HL-60 (cell line): ENCODE data around the gene STX2.

Experiments used
- DNase-seq, 2 experiments: peaks; one replicate each; pipeline ENCODE4 v3.0.0-alpha.2; 2010 to 2020; ENCODE audit warnings: low read depth in 1 of 2, low spot score in 1 of 2
- H3K27ac ChIP-seq: fragments of 250-450 bp; sonication (Bioruptor Pico); replicated peaks from 2 replicates; pipeline ENCODE4 v1.5.1; 2020; ENCODE audit warnings: mild to moderate bottlenecking, moderate library complexity
- H3K27me3 ChIP-seq: fragments of 250-450 bp; sonication (Bioruptor Pico); 2 replicates; pipeline ENCODE4 v1.5.1; 2021; ENCODE audit warnings: mild to moderate bottlenecking, moderate library complexity; ENCODE audit not compliant: insufficient read depth, poor library complexity, severe bottlenecking
- H3K4me3 ChIP-seq: replicated peaks from 2 replicates; pipeline ENCODE4 v1.5.1; 2011; ENCODE audit warnings: mild to moderate bottlenecking, control low read depth, low read length; ENCODE audit not compliant: insufficient read depth
- GABPA ChIP-seq: IDR thresholded peaks from 2 replicates; pipeline ENCODE4 v1.6.1; 2012; ENCODE audit warnings: low read depth
- POLR2AphosphoS5 ChIP-seq: IDR thresholded peaks from 2 replicates; pipeline ENCODE4 v1.6.1; 2012; ENCODE audit warnings: low read depth
- SPI1 ChIP-seq: IDR thresholded peaks from 2 replicates; pipeline ENCODE4 v1.6.1; 2012; ENCODE audit warnings: low read depth, mild to moderate bottlenecking, borderline replicate concordance
- TF ChIP-seq, protein P1 (sequence below): IDR thresholded peaks from 2 replicates; pipeline ENCODE4 v1.6.1; 2012; ENCODE audit warnings: low read depth; ENCODE audit not compliant: insufficient replicate concordance
- TF ChIP-seq, protein P2 (sequence below): IDR thresholded peaks from one replicate; pipeline ENCODE4 v1.5.1; 2011; ENCODE audit warnings: low read length, control low read depth, inconsistent platforms; ENCODE audit not compliant: insufficient read depth

The STX2 gene

GRCh38 chr12:130742112-130742511 lies 96.9 kb downstream of the STX2 start:
- H3K27me3 ChIP-seq = no peaks in the 10 kb centered on the region
- DNase-seq = no peak
- no peak overlapping the region for H3K4me3 ChIP-seq
- no peak for TF ChIP-seq SPI1
- TF ChIP-seq, protein P1, sequence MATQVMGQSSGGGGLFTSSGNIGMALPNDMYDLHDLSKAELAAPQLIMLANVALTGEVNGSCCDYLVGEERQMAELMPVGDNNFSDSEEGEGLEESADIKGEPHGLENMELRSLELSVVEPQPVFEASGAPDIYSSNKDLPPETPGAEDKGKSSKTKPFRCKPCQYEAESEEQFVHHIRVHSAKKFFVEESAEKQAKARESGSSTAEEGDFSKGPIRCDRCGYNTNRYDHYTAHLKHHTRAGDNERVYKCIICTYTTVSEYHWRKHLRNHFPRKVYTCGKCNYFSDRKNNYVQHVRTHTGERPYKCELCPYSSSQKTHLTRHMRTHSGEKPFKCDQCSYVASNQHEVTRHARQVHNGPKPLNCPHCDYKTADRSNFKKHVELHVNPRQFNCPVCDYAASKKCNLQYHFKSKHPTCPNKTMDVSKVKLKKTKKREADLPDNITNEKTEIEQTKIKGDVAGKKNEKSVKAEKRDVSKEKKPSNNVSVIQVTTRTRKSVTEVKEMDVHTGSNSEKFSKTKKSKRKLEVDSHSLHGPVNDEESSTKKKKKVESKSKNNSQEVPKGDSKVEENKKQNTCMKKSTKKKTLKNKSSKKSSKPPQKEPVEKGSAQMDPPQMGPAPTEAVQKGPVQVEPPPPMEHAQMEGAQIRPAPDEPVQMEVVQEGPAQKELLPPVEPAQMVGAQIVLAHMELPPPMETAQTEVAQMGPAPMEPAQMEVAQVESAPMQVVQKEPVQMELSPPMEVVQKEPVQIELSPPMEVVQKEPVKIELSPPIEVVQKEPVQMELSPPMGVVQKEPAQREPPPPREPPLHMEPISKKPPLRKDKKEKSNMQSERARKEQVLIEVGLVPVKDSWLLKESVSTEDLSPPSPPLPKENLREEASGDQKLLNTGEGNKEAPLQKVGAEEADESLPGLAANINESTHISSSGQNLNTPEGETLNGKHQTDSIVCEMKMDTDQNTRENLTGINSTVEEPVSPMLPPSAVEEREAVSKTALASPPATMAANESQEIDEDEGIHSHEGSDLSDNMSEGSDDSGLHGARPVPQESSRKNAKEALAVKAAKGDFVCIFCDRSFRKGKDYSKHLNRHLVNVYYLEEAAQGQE = no peak
- no peak for TF ChIP-seq GABPA
- TF ChIP-seq, protein P2, sequence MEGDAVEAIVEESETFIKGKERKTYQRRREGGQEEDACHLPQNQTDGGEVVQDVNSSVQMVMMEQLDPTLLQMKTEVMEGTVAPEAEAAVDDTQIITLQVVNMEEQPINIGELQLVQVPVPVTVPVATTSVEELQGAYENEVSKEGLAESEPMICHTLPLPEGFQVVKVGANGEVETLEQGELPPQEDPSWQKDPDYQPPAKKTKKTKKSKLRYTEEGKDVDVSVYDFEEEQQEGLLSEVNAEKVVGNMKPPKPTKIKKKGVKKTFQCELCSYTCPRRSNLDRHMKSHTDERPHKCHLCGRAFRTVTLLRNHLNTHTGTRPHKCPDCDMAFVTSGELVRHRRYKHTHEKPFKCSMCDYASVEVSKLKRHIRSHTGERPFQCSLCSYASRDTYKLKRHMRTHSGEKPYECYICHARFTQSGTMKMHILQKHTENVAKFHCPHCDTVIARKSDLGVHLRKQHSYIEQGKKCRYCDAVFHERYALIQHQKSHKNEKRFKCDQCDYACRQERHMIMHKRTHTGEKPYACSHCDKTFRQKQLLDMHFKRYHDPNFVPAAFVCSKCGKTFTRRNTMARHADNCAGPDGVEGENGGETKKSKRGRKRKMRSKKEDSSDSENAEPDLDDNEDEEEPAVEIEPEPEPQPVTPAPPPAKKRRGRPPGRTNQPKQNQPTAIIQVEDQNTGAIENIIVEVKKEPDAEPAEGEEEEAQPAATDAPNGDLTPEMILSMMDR = no peak
- no peak for TF ChIP-seq POLR2AphosphoS5
- no peak overlapping the region for H3K27ac ChIP-seq
